Measurements from ENCODE around the gene FNIP2. TPM values are rescaled to one million over a fixed set of nuclear protein-coding genes. Genes with fewer than 3 reads are reported as not detected.

FNIP2 gene
- total RNA-seq, 2 donors from 2014 or later: 31.1 to 39.8 TPM

GRCh38 chr4:158929939-158930638 lies 161.3 kb downstream of the FNIP2 start:
- no peak for DNase-seq (ENCODE audit: low spot score)
- no peak for TF ChIP-seq CTCF (IDR thresholded peaks at IDR 0.05)
- no peak for TF ChIP-seq POLR2AphosphoS5 (IDR thresholded peaks at IDR 0.05)
- no peak for TF ChIP-seq POLR2A (IDR thresholded peaks at IDR 0.05)
- no peaks in the 10 kb centered on the region for H3K27me3 ChIP-seq (replicated peaks; ENCODE audit: insufficient read depth)
- H3K4me1 ChIP-seq (replicated peaks): no peaks in the 10 kb centered on the region
- H3K4me3 ChIP-seq: no peak overlapping the region
- no peaks in the 10 kb centered on the region for H3K36me3 ChIP-seq
- 87% methylated on average over 5 of the region's 5 CpGs for WGBS
- no peak overlapping the region for H3K27ac ChIP-seq
- intact Hi-C loops (cut with DNase I): no loop called here
- H3K9me3 ChIP-seq: no peaks in the 10 kb centered on the region

GRCh38 chr4:158930639-158930972 lies 161.8 kb downstream of the FNIP2 start:
- no peaks in the 10 kb centered on the region for H3K36me3 ChIP-seq
- no peak overlapping the region for H3K27ac ChIP-seq
- DNase-seq (ENCODE audit: low spot score): no peak
- no peaks in the 10 kb centered on the region for H3K4me1 ChIP-seq (replicated peaks)
- no peaks in the 10 kb centered on the region for H3K9me3 ChIP-seq
- TF ChIP-seq CTCF (IDR thresholded peaks at IDR 0.05) (no peak), POLR2A (IDR thresholded peaks at IDR 0.05) (no peak), POLR2AphosphoS5 (IDR thresholded peaks at IDR 0.05) (no peak)
- no peaks in the 10 kb centered on the region for H3K27me3 ChIP-seq (replicated peaks; ENCODE audit: insufficient read depth)
- intact Hi-C loops (cut with DNase I): no loop called here
- H3K4me3 ChIP-seq: no peak overlapping the region

GRCh38 chr4:158933236-158933635 lies 164.4 kb downstream of the FNIP2 start:
- intact Hi-C loops (cut with DNase I): no loop called here
- no peak for TF ChIP-seq CTCF (IDR thresholded peaks at IDR 0.05)
- TF ChIP-seq POLR2A (IDR thresholded peaks at IDR 0.05): no peak
- no peak for TF ChIP-seq POLR2AphosphoS5 (IDR thresholded peaks at IDR 0.05)
- no peak overlapping the region for H3K27ac ChIP-seq
- H3K36me3 ChIP-seq: no peaks in the 10 kb centered on the region
- no peaks in the 10 kb centered on the region for H3K4me1 ChIP-seq (replicated peaks)
- H3K4me3 ChIP-seq: no peak overlapping the region
- 95% methylated on average over 2 of the region's 2 CpGs for WGBS
- no peaks in the 10 kb centered on the region for H3K9me3 ChIP-seq
- H3K27me3 ChIP-seq (replicated peaks; ENCODE audit: insufficient read depth): no peaks in the 10 kb centered on the region
- no peak for DNase-seq (ENCODE audit: low spot score)

- Histone ChIP-seq H3K36me3 (no peaks in the 10 kb centered on the region), H3K4me1 (replicated peaks) (no peaks in the 10 kb centered on the region), H3K9me3 (no peaks in the 10 kb centered on the region), H3K27me3 (replicated peaks; ENCODE audit: insufficient read depth) (no peaks in the 10 kb centered on the region), H3K27ac (no peak overlapping the region), H3K4me3 (no peak overlapping the region)
- DNase-seq (ENCODE audit: low spot score): no peak
- WGBS: 92% methylated on average over 6 of the region's 6 CpGs
- intact Hi-C loops (cut with DNase I): no loop called here
- no peak for TF ChIP-seq POLR2AphosphoS5 (IDR thresholded peaks at IDR 0.05)
- TF ChIP-seq CTCF (IDR thresholded peaks at IDR 0.05): no peak
- no peak for TF ChIP-seq POLR2A (IDR thresholded peaks at IDR 0.05)
Measured at GRCh38 chr4:158934996-158935669, 166.3 kb downstream of the FNIP2 start.

- Histone ChIP-seq H3K4me1 (replicated peaks) (no peaks in the 10 kb centered on the region), H3K36me3 (no peaks in the 10 kb centered on the region), H3K27me3 (replicated peaks; ENCODE audit: insufficient read depth) (no peaks in the 10 kb centered on the region), H3K9me3 (no peaks in the 10 kb centered on the region), H3K4me3 (no peak overlapping the region), H3K27ac (no peak overlapping the region)
- intact Hi-C loops (cut with DNase I): no loop called here
- no peak for TF ChIP-seq CTCF (IDR thresholded peaks at IDR 0.05)
- TF ChIP-seq POLR2A (IDR thresholded peaks at IDR 0.05): no peak
- no peak for TF ChIP-seq POLR2AphosphoS5 (IDR thresholded peaks at IDR 0.05)
- DNase-seq (ENCODE audit: low spot score): no peak
- 62% methylated on average over 6 of the region's 6 CpGs for WGBS
Measured at GRCh38 chr4:158936238-158936637, 167.4 kb downstream of the FNIP2 start.

Data from prostate gland (tissue), 2 donors.